IMR-90 (cell line): ENCODE measurements around the gene AVPR1B. TPM values are rescaled to one million over a fixed set of nuclear protein-coding genes. Genes with fewer than 3 reads are reported as not detected.

Experiments used
- ATAC-seq: fragments of 200-7000 bp; cut with Tn5 transposase; 2 replicates; pipeline ENCODE4 v1.9.1; 2020; ENCODE audit warnings: low read depth, mild to moderate bottlenecking, moderate library complexity
- BruUV-seq: library from RNA; stranded (reverse); fragments of 400-500 nt; replicated peaks from 2 replicates; lab custom pipeline; 2021; lab: Mats Ljungman, UMichigan
- CTCF ChIA-PET: fragments of 300-600 bp; formaldehyde crosslinking; extraction: SDS; loops from one replicate; lab custom pipeline; 2021; ENCODE audit warnings: antibody characterized with exemption; lab: Yijun Ruan, JAX
- POLR2A ChIA-PET: fragments of 300-600 bp; sonication (Branson Sonifier 250); formaldehyde crosslinking; loops from one replicate; lab custom pipeline; 2022; ENCODE audit warnings: antibody characterized with exemption; ENCODE audit not compliant: unreplicated experiment; lab: Charles Lee
- DNase-seq: peaks from one replicate; pipeline ENCODE4 v3.0.0; 2013
- H2AFZ ChIP-seq: replicated peaks from 2 replicates; pipeline ENCODE3; 2013; ENCODE audit warnings: low read length, mild to moderate bottlenecking; ENCODE audit not compliant: poor library complexity
- H2AK5ac ChIP-seq: 2 replicates; pipeline ENCODE4 v1.6.1; 2013; ENCODE audit warnings: low read depth, low read length, inconsistent platforms
- H2AK9ac ChIP-seq: replicated peaks from 2 replicates; pipeline ENCODE3; 2013; ENCODE audit warnings: mild to moderate bottlenecking, low read depth, low read length, moderate library complexity; ENCODE audit not compliant: poor library complexity
- H2BK120ac ChIP-seq: 2 replicates; pipeline ENCODE4 v1.6.1; 2013; ENCODE audit warnings: low read depth, low read length, inconsistent platforms
- H2BK15ac ChIP-seq: 3 replicates; pipeline ENCODE4 v1.6.1; 2013; ENCODE audit warnings: low read depth, low read length, inconsistent platforms
- H2BK20ac ChIP-seq: 2 replicates; pipeline ENCODE4 v1.6.1; 2013; ENCODE audit warnings: low read depth, mild to moderate bottlenecking, inconsistent platforms, low read length, moderate library complexity
- H2BK5ac ChIP-seq: 2 replicates; pipeline ENCODE4 v1.6.1; 2013; ENCODE audit warnings: mild to moderate bottlenecking, low read depth, low read length, inconsistent platforms; ENCODE audit not compliant: poor library complexity, severe bottlenecking
- H3K14ac ChIP-seq: replicated peaks from 2 replicates; pipeline ENCODE4 v1.6.1; 2013; ENCODE audit warnings: low read depth, low read length, inconsistent platforms
- H3K18ac ChIP-seq: 2 replicates; pipeline ENCODE4 v1.6.1; 2013; ENCODE audit warnings: low read depth, low read length, control low read depth
- H3K23ac ChIP-seq: 2 replicates; pipeline ENCODE4 v1.6.1; 2013; ENCODE audit warnings: low read depth, low read length, inconsistent platforms
- H3K27ac ChIP-seq: 2 replicates; pipeline ENCODE4 v1.5.1; 2013; ENCODE audit warnings: mild to moderate bottlenecking, control low read depth, low read length; ENCODE audit not compliant: insufficient read depth
- H3K27me3 ChIP-seq: 2 replicates; pipeline ENCODE4 v1.6.1; 2013; ENCODE audit warnings: low read length; ENCODE audit not compliant: control insufficient read depth, insufficient read depth
- H3K36me3 ChIP-seq: 2 replicates; pipeline ENCODE4 v1.6.1; 2013; ENCODE audit warnings: low read length, mixed read lengths; ENCODE audit not compliant: control insufficient read depth, insufficient read depth
- H3K4ac ChIP-seq: 2 replicates; pipeline ENCODE4 v1.6.1; 2013; ENCODE audit warnings: low read depth, low read length, inconsistent platforms
- H3K4me1 ChIP-seq: 2 replicates; pipeline ENCODE4 v1.6.1; 2013; ENCODE audit warnings: low read length, mixed read lengths; ENCODE audit not compliant: control insufficient read depth, insufficient read depth
- H3K4me2 ChIP-seq: 2 replicates; pipeline ENCODE4 v1.6.1; 2013; ENCODE audit warnings: low read depth, mild to moderate bottlenecking, control low read depth, low read length, moderate library complexity
- H3K4me3 ChIP-seq: 2 replicates; pipeline ENCODE4 v1.5.1; 2013; ENCODE audit warnings: low read depth, mild to moderate bottlenecking, control low read depth, low read length, moderate library complexity; ENCODE audit not compliant: insufficient read depth
- H3K56ac ChIP-seq: 2 replicates; pipeline ENCODE4 v1.6.1; 2013; ENCODE audit warnings: low read length, inconsistent platforms; ENCODE audit not compliant: insufficient read depth; ENCODE audit errors: extremely low read depth
- H3K79me1 ChIP-seq, 2 experiments: 2 replicates each; pipeline ENCODE4 v1.6.1; 2013; ENCODE audit warnings: low read length in 2 of 2, inconsistent platforms in 1 of 2, low read depth in 1 of 2
- H3K9ac ChIP-seq: 2 replicates; pipeline ENCODE4 v1.6.1; 2013; ENCODE audit warnings: low read depth, low read length, control low read depth
- H3K9me1 ChIP-seq: 2 replicates; pipeline ENCODE4 v1.6.1; 2013; ENCODE audit warnings: low read length, inconsistent platforms; ENCODE audit not compliant: insufficient read depth
- H3K9me3 ChIP-seq: 2 replicates; pipeline ENCODE4 v1.6.1; 2013; ENCODE audit warnings: low read length; ENCODE audit not compliant: control insufficient read depth, insufficient read depth
- H4K20me1 ChIP-seq: 2 replicates; pipeline ENCODE4 v1.6.1; 2013; ENCODE audit warnings: low read length, inconsistent platforms; ENCODE audit not compliant: insufficient read depth
- H4K5ac ChIP-seq: 2 replicates; pipeline ENCODE4 v1.6.1; 2013; ENCODE audit warnings: mild to moderate bottlenecking, low read depth, low read length, control low read depth
- H4K8ac ChIP-seq, 2 experiments: 2 replicates each; pipeline ENCODE4 v1.6.1; 2013; ENCODE audit warnings: low read depth in 2 of 2, low read length in 2 of 2, control low read depth in 1 of 2, inconsistent platforms in 1 of 2
- H4K91ac ChIP-seq: 2 replicates; pipeline ENCODE4 v1.6.1; 2013; ENCODE audit warnings: low read depth, low read length, inconsistent platforms; ENCODE audit not compliant: insufficient read depth
- MAZ ChIP-seq: IDR thresholded peaks from 2 replicates; pipeline ENCODE4 v1.6.1; 2012; ENCODE audit warnings: low read depth, mild to moderate bottlenecking, low read length, improper control_type of control experiment, moderate library complexity, borderline replicate concordance
- RCOR1 ChIP-seq: IDR thresholded peaks from 2 replicates; pipeline ENCODE4 v1.6.1; 2012; ENCODE audit warnings: mild to moderate bottlenecking, low read length, improper control_type of control experiment; ENCODE audit not compliant: insufficient replicate concordance
- SMC3 ChIP-seq: fragments of 150-350 bp; IDR thresholded peaks from 2 replicates; pipeline ENCODE4 v1.6.1; 2016; ENCODE audit warnings: low read depth, mild to moderate bottlenecking, antibody characterized with exemption, low read length, moderate library complexity
- WGBS, 2 experiments: methylation state at CpG; one replicate each; pipeline versions ENCODE4 v1.1.5 to v1.1.7; 2013; ENCODE audit warnings: missing lambda C conversion rate in 2 of 2; ENCODE audit not compliant: insufficient read length in 1 of 2; ENCODE audit errors: extremely low coverage in 2 of 2; 5-methylcytosine and 5-hydroxymethylcytosine counted together
- dilution Hi-C: fragments of 300-500 bp; cut with HindIII; formaldehyde crosslinking; loops from one replicate; pipeline ENCODE4 v1.14.3; 2018; ENCODE audit warnings: low sequenced_read_pairs; ENCODE audit not compliant: unreplicated experiment
- in situ Hi-C: fragments of 300-500 bp; cut with MboI; formaldehyde crosslinking; loops from 3 replicates; pipeline ENCODE4 v1.14.3; 2019; ENCODE audit warnings: low sequenced_read_pairs, inconsistent platforms, mixed read lengths
- intact Hi-C: fragments of 100-400 bp; cut with micrococcal nuclease; formaldehyde crosslinking; loops from 2 replicates; pipeline ENCODE4 v1.10.0; 2022
- polyA plus RNA-seq, 3 experiments: library from polyadenylated mRNA; depleted of rRNA; stranded (reverse); fragments of >200 nt; gene quantifications; 2 replicates each; pipeline ENCODE4 v1.2.3, GENCODE V29; 2012; ENCODE audit warnings: low replicate concordance in 1 of 3
- total RNA-seq: library from RNA; depleted of rRNA; stranded (reverse); fragments of >200 nt; gene quantifications from 2 replicates; pipeline ENCODE4 v1.2.3, GENCODE V29; 2012

The AVPR1B gene
- total and polyA plus RNA-seq, 2 of the 4 experiments (the other 2 are of a cell fraction): not detected

DNA sequence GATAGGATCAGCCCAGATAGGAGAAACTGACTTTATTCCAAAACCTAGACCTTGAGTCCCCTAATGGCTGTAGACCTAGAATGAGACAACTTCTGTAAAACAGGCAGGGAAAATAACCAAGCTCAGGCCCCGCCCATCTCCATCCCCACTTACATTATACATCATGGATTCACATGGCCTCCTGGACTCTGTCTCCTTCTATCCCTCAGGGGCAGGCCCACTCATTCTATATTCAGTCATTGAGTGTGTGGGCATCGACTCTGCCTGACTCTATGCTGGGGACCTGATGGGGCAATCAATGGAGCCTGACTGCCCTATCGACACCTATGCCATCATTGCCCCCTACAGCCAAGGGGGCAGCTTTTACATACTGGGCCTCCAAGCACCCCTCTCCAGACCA, 6.4 kb downstream of the AVPR1B start:
- Histone ChIP-seq H3K27me3 (peaks cover 54% of the 10 kb centered on the region), H3K4me3 (no peak overlapping the region), H2AK9ac (no peak overlapping the region), H4K5ac (no peak overlapping the region), H2AK5ac (no peak overlapping the region), H4K8ac (no peak overlapping the region), H2BK20ac (no peak overlapping the region), H3K18ac (no peak overlapping the region), H3K9me1 (no peaks in the 10 kb centered on the region), H2BK120ac (no peak overlapping the region), H2BK5ac (no peak overlapping the region), H3K27ac (no peak overlapping the region), H3K4ac (no peak overlapping the region), H4K20me1 (no peaks in the 10 kb centered on the region), H3K4me2 (no peak overlapping the region), H3K14ac (no peak overlapping the region), H2AFZ (no peak overlapping the region), H3K9ac (no peak overlapping the region), H3K23ac (no peak overlapping the region), H3K9me3 (no peaks in the 10 kb centered on the region), H3K36me3 (no peaks in the 10 kb centered on the region), H3K79me1 (no peaks in the 10 kb centered on the region), H4K91ac (no peak overlapping the region), H2BK15ac (no peak overlapping the region), H3K4me1 (no peaks in the 10 kb centered on the region), H3K56ac (no peak overlapping the region)
- dilution Hi-C loops: no loop called here
- POLR2A ChIA-PET: no interaction called here
- no peak for TF ChIP-seq SMC3
- no peak for TF ChIP-seq MAZ
- no peak for TF ChIP-seq RCOR1
- ATAC-seq: no peak
- BruUV-seq: no TSS peak
- in situ Hi-C loops: loop anchor here (25.0 kb wide), 1 partner anchor 449 kb away; no protein-coding TSS in a partner anchor
- no CpG with 5 or more reads among the region's 3 CpGs for WGBS, 2 experiments
- CTCF ChIA-PET: interaction anchor here (2.5 kb wide), 1 partner anchor 127 kb away, joined by 7 read pairs; no protein-coding TSS in a partner anchor
- intact Hi-C loops: no loop called here
- no peak for DNase-seq
